Erythroblast (primary cell): ENCODE results near the gene HPCAL1.

Experiments
- DNase-seq, 2 experiments: peaks; one replicate each; lab custom pipeline; 2025; lab: John Stamatoyannopoulos, UW
- GATA1 ChIP-seq: IDR thresholded peaks from 2 replicates; pipeline ENCODE4 v1.6.1; 2011; ENCODE audit warnings: low read depth, mild to moderate bottlenecking, control low read depth, low read length, moderate library complexity
- POLR2A ChIP-seq: IDR thresholded peaks from 2 replicates; pipeline ENCODE4 v1.6.1; 2011; ENCODE audit warnings: mild to moderate bottlenecking, low read length

HPCAL1 gene

GRCh38 chr2:10460366-10460796 lies 157.7 kb downstream of the HPCAL1 start:
- TF ChIP-seq GATA1, result no peak
- no peak for TF ChIP-seq POLR2A
- DNase-seq, result no peak

DNA sequence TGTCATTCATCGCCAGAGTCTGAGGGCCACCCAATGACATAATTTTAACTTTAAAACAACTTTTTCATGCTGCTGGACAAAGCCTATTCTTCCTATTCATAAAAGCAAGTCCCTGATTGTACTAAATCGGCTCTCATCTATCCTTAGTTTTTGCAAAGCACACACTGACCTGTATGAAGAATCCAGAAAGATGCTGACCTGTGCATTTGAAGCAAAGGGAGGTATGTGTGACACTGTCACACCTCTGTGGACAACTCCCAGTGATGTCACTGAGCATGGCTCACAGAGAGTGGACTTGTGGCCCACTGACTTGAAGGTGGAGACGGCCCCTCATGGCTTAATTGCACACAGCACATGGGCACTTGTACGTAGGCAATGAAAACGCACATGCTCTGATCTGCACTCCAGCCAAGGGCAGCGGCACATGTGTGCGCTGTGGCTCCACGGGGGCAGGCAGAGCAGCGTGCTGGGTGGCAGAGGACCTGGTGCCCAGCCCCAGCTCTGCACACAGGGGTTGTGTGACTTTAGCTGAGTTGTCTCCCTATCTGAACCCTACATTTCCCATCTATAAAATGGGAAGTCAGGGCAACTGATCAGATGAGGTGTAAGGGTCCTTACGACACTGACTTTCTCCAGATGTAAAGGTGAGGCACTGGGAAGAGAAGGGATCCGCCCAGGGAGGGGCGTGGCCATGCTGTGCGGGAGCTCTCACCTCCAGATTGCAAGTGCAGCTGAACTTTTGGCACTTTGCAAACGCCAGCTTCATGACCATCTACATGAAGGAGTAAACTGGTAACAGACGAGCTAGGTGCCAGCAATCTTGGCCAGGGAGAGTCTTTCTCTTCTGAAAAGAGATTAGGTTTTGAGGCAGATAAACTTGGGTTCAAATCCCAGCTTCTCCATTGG lies 159.7 kb downstream of the HPCAL1 start:
- TF ChIP-seq POLR2A, result no peak
- no peak for TF ChIP-seq GATA1
- no peak for DNase-seq

- DNase-seq, result no peak
- no peak for TF ChIP-seq GATA1
- TF ChIP-seq POLR2A, result no peak
Measured at GRCh38 chr2:10465910-10466309, 163.2 kb downstream of the HPCAL1 start.

GRCh38 chr2:10466801-10467200 lies 164.1 kb downstream of the HPCAL1 start:
- TF ChIP-seq GATA1, result no peak
- no peak for TF ChIP-seq POLR2A
- DNase-seq, result no peak

- DNase-seq, result no peak
- TF ChIP-seq POLR2A (no peak), GATA1 (no peak)
Measured at GRCh38 chr2:10467401-10467800, 164.7 kb downstream of the HPCAL1 start.

- TF ChIP-seq POLR2A (no peak), GATA1 (no peak)
- no peak for DNase-seq
Measured at GRCh38 chr2:10469301-10469700, 166.6 kb downstream of the HPCAL1 start.

DNA sequence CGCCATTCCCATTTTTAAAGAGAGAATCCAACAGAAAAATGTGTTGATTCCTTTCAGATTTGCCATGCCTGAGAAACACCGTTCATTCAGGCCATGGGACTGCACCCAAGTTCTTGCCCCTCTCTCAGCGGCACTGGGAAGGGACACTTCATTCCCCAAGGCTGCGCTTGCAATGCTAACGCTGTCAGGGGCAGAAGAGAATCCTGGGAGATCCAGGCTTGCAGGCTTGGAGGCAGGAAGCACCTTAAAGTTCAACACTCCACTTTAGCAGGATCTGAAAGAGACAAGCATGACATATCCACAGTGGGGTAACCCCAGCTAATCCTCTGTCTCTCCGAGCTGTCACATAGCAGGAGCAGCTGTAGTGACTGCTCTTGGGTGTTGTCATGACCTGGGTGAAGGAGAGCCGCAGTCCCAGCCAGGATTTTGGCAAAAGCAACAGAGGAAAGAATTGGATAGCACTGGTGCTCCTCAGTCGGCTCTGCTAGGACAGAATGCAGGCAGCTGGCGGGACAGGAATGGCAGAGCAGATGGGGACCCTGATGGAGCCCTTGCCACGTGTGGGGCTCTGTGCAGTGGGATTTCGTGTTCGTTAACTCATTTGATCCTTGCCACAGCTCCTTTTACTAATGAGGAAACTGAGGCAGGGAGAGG lies 167.4 kb downstream of the HPCAL1 start:
- no peak for TF ChIP-seq GATA1
- no peak for TF ChIP-seq POLR2A
- no peak for DNase-seq

GRCh38 chr2:10471046-10471571 lies 168.4 kb downstream of the HPCAL1 start:
- DNase-seq, result no peak
- no peak for TF ChIP-seq POLR2A
- TF ChIP-seq GATA1, result no peak

DNA sequence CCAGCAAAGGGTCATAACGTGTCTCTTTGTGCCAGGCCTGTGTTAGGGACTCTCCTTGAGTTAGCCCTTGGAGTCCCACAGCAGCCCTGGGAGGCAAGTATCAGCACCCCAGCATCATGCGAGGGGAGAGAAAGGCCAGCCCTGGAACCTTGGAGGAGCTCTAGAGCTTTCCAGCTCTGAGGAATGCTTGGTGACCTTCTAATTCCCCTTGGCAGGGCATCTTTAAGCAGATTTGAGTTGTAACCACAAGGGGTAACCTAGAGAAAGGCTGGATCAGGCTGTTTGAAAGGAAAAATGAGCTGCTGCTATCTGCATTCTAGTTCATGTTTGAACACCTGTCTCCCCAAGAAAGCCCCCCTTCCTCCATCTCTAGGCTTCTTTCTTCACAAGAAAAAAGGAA lies 169.3 kb downstream of the HPCAL1 start:
- no peak for TF ChIP-seq GATA1
- TF ChIP-seq POLR2A, result no peak
- no peak for DNase-seq

DNA sequence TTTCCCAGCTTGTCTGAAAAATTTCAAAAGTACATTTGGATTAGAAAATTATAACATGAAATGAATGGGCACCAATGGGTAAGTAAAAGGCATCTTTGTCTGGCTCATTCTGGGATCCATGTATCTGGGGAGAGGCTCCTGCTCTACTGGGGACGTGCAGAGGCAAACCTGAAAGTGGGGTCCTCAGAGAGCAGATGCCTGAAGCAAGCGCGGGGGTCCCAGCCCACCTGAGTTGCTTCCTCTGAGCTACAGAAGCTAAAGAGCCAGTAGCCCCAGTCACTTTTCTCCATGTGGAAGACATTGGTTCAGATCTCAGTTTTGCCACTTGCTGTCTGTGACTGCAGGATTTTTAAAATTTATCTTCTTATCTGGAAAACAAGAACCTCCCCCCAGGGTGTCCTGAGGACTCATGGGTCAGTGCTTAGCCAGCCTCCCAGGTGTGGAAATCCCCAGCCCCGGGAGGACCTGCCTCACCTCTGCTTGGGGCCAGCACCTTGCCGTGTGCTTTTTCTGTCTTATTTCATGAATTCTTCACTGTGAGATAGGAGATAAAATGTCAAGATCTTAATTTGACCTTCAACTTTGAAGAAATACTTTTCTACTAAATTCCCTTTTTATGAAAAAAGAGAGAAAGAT lies 170.5 kb downstream of the HPCAL1 start:
- TF ChIP-seq GATA1 (no peak), POLR2A (no peak)
- no peak for DNase-seq

DNA sequence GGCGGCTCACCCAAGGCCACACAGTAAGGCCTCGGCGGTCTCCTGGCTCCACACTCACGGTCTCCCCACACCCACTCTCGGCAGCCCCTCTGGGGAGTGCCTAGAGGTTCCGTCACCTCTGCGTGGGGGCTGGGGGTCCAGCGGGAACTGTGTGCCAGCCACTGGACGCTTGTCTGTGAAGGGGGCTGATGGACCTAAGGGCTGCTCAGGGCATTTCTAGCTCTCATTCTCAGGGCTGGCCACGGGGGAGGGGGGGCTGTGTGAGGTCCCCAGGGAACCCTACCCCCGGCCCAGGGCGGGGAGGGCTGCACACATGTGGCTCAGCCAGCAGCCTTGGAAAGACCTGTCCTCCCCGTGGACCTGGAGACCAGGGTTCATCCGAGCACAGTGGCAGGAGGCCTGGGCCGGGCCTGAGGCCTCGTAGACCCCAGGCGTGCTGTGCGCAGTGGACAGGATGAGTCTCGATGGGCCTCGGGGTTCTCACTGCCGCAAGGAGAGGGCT lies 172.6 kb downstream of the HPCAL1 start:
- no peak for TF ChIP-seq GATA1
- no peak for TF ChIP-seq POLR2A
- DNase-seq, result no peak

DNA sequence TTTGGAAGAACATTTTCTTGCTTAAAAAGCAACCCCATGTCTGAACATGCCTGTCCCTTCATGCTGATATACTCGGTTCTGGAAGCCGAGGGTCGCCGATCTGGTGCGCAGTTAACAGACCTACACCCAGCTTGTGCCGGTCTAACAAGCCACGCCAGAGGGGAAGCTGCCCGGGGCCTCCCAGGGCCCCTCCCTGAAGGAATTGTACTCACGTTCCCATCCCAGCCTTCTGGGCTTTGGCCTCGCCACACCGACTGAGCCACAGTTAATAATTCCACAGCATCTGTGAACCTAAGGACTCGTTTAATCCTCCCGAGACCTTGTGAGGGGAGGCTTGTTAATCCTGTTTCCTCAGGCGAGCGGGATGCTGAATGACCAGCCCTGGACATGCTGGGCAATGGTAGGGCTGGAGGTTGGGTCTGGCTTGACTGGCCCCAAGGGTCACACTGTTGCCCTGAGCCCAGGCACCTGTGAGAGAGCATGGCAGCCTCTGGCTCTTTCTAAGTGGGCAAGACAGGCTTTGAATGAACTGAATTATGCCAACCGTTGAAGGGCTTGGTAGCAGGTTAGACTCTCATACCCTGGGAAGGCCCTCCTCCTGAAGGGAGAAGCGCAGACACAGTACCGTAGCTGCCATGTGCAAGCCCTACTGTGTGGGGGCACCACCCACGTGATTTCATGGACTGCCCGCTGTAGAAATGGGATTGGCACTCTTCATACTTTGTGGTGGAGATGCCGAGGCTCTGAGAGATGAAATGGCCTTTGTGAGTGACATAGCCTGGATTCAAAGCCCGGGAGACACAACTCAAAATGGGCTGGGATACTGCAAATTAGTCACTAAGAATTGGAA lies 173.3 kb downstream of the HPCAL1 start:
- DNase-seq, result no peak
- no peak for TF ChIP-seq POLR2A
- TF ChIP-seq GATA1, result no peak
